HL-60 (cell line): ENCODE data around the gene GCK.

Experiments
- SPI1 ChIP-seq: IDR thresholded peaks from 2 replicates; pipeline ENCODE4 v1.6.1; 2012; ENCODE audit warnings: low read depth, mild to moderate bottlenecking, borderline replicate concordance
- TF ChIP-seq, protein P1 (sequence below): IDR thresholded peaks from one replicate; pipeline ENCODE4 v1.5.1; 2011; ENCODE audit warnings: low read length, control low read depth, inconsistent platforms; ENCODE audit not compliant: insufficient read depth

- TF ChIP-seq, protein P1, sequence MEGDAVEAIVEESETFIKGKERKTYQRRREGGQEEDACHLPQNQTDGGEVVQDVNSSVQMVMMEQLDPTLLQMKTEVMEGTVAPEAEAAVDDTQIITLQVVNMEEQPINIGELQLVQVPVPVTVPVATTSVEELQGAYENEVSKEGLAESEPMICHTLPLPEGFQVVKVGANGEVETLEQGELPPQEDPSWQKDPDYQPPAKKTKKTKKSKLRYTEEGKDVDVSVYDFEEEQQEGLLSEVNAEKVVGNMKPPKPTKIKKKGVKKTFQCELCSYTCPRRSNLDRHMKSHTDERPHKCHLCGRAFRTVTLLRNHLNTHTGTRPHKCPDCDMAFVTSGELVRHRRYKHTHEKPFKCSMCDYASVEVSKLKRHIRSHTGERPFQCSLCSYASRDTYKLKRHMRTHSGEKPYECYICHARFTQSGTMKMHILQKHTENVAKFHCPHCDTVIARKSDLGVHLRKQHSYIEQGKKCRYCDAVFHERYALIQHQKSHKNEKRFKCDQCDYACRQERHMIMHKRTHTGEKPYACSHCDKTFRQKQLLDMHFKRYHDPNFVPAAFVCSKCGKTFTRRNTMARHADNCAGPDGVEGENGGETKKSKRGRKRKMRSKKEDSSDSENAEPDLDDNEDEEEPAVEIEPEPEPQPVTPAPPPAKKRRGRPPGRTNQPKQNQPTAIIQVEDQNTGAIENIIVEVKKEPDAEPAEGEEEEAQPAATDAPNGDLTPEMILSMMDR, result no peak
- TF ChIP-seq SPI1, result no peak
Observed at GRCh38 chr7:44116087-44116788, 73.0 kb downstream of the GCK start.
